Body of pancreas (tissue), 4 donors: Measurements from ENCODE around the gene DUS4L. TPM values are rescaled to one million over a fixed set of nuclear protein-coding genes. Genes with fewer than 3 reads are reported as not detected.

Source experiments
- ATAC-seq: fragments of 150-250 bp; one replicate; pipeline ENCODE4 v1.9.1; 2016
- DNase-seq, 4 donors: peaks; one replicate each; pipeline ENCODE4 v3.0.0-alpha.2; 2019
- H3K27ac ChIP-seq, 4 donors: fragments of 200-600 bp; sonication (generic); 1 replicate in 3 of 4; 2 replicates in 1 of 4; pipeline versions ENCODE4 v1.5.1 to v1.6.1; 2016 to 2019; ENCODE audit warnings: mild to moderate bottlenecking in 1 of 4, mixed read lengths in 1 of 4, moderate library complexity in 1 of 4
- H3K27me3 ChIP-seq, 2 donors: fragments of 200-600 bp; sonication (generic); one replicate each; pipeline ENCODE4 v1.6.0; 2016; ENCODE audit warnings: mild to moderate bottlenecking in 1 of 2
- H3K36me3 ChIP-seq, 2 donors: fragments of 200-600 bp; sonication (generic); replicated peaks in 1 of 2; 2 replicates each; pipeline ENCODE4 v1.5.1; 2016; ENCODE audit warnings: low read depth in 2 of 2; ENCODE audit not compliant: insufficient read depth in 1 of 2
- H3K4me1 ChIP-seq: fragments of 200-600 bp; sonication (generic); one replicate; pipeline ENCODE4 v1.6.0; 2016
- H3K4me3 ChIP-seq, 2 donors: fragments of 200-600 bp; sonication (generic); 1 replicate in 1 of 2; 2 replicates in 1 of 2; pipeline ENCODE4 v1.5.1; 2016 to 2019
- H3K9me3 ChIP-seq, 3 donors: fragments of 200-600 bp; sonication (generic); 1 replicate in 2 of 3; 2 replicates in 1 of 3; pipeline ENCODE4 v1.5.1; 2016
- POLR2A ChIP-seq, 3 donors: fragments of 450-650 bp; IDR thresholded peaks; one replicate each; pipeline ENCODE4 v1.6.1; 2016; ENCODE audit warnings: antibody characterized with exemption in 3 of 3, mild to moderate bottlenecking in 2 of 3
- WGBS, 2 donors: methylation state at CpG; one replicate each; pipeline ENCODE4 v1.1.5; 2017; 5-methylcytosine and 5-hydroxymethylcytosine counted together
- intact Hi-C: fragments of 100-400 bp; cut with DNase I; formaldehyde crosslinking; loops from one replicate; pipeline ENCODE4 v1.15.1; 2023
- total RNA-seq, 2 donors: library from RNA; depleted of rRNA; stranded (reverse); fragments of >200 nt; gene quantifications; one replicate each; pipeline ENCODE4 v1.1.0, GENCODE V29; 2016
- TF ChIP-seq, protein P1 (sequence below), 7 experiments: fragments of 450-650 bp in 4 of 7; fragments of 200-600 bp in 3 of 7; sonication (generic) in 3 of 7; IDR thresholded peaks; one replicate each; pipeline ENCODE4 v1.5.1; 2016 to 2019; ENCODE audit warnings: antibody characterized with exemption in 7 of 7

DUS4L gene
- total RNA-seq, 2 donors from 2014 or later: 6.9 to 7.5 TPM

DNA sequence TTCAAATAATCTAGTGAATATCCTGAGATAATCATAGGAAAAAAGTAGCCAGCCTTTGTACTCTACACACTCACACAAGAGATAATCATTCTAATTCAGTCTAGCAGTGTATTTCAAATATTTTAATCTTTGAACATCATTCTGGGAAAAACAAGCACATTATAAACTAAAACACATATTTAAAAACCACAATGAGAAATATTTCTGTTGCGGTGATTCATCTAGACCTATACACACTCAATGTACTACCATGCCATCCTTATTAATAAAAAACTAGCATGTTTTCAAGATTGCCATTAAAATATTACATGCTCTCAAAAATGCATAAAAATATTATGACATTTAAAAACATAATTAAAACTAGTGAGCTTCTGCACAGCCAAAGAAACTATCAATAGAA, 11.8 kb upstream of the DUS4L start:
- Histone ChIP-seq H3K9me3 (no peaks in the 10 kb centered on the region), H3K4me3 (no peak overlapping the region), H3K27me3 (no peaks in the 10 kb centered on the region), H3K36me3 (peaks cover 5% of the 10 kb centered on the region in 2 donors), H3K27ac (no peak overlapping the region), H3K4me1 (no peaks in the 10 kb centered on the region)
- 97 to 100% methylated on average over 1 of the region's 1 CpG for WGBS, 2 donors
- no peak for TF ChIP-seq POLR2A (IDR thresholded peaks at IDR 0.05)
- TF ChIP-seq, protein P1, sequence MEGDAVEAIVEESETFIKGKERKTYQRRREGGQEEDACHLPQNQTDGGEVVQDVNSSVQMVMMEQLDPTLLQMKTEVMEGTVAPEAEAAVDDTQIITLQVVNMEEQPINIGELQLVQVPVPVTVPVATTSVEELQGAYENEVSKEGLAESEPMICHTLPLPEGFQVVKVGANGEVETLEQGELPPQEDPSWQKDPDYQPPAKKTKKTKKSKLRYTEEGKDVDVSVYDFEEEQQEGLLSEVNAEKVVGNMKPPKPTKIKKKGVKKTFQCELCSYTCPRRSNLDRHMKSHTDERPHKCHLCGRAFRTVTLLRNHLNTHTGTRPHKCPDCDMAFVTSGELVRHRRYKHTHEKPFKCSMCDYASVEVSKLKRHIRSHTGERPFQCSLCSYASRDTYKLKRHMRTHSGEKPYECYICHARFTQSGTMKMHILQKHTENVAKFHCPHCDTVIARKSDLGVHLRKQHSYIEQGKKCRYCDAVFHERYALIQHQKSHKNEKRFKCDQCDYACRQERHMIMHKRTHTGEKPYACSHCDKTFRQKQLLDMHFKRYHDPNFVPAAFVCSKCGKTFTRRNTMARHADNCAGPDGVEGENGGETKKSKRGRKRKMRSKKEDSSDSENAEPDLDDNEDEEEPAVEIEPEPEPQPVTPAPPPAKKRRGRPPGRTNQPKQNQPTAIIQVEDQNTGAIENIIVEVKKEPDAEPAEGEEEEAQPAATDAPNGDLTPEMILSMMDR (IDR thresholded peaks at IDR 0.05): no peak
- DNase-seq (no peak), ATAC-seq (no peak)
- intact Hi-C loops: no loop called here

DNA sequence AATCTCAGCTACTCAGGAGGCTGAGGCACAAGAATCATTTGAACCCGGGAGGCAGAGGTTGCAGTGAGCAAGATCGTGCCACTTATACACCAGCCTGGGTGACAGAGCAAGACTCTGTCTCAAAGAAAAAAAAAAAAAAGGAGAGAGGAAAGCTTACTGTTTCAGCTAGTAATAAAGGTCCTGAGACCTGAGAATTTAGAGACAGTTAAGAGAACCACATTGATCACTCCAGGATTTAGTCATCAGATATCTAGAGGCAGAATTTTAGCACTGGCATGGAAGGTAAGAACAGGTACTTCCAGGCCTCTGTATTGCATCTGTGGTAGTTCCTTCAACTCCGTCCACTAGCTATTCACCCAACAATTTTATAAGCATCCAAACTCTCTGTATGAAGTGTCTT, 7.9 kb upstream of the DUS4L start:
- Histone ChIP-seq H3K36me3 (peaks cover 5% of the 10 kb centered on the region in 2 donors), H3K4me1 (peaks cover 16% of the 10 kb centered on the region), H3K9me3 (no peaks in the 10 kb centered on the region), H3K4me3 (no peak overlapping the region), H3K27ac (no peak overlapping the region), H3K27me3 (no peaks in the 10 kb centered on the region)
- intact Hi-C loops: no loop called here
- 97% methylated on average over 3 of the region's 3 CpGs for WGBS, 2 donors
- ATAC-seq (no peak), DNase-seq (no peak)
- TF ChIP-seq, protein P1 (IDR thresholded peaks at IDR 0.05): no peak
- no peak for TF ChIP-seq POLR2A (IDR thresholded peaks at IDR 0.05)

DNA sequence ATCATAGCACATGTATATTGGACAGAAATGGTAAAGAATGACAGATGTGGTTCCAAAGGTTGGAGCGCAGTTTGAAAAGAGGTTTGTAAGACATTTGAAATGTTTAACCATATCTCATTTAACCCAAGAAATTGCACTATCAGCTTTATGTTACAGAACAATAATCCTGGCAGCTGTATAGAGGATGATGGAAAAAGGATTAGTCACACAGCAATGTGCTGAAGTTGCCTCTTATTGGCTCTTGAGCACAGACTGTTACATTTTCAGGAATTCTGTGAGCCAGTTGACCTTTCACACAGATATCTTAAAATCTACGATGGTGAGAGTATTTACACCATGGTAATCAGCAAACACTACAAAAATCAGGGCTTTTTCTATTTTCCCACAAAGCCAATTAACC, 3.9 kb upstream of the DUS4L start:
- no peak for TF ChIP-seq POLR2A (IDR thresholded peaks at IDR 0.05)
- TF ChIP-seq, protein P1 (IDR thresholded peaks at IDR 0.05): no peak
- no peak overlapping the region for H3K27ac ChIP-seq
- H3K36me3 ChIP-seq: peaks cover 0 to 1% of the 10 kb centered on the region in 2 donors
- DNase-seq (no peak), ATAC-seq (no peak)
- H3K4me3 ChIP-seq: no peak overlapping the region
- WGBS, 2 donors: 56 to 58% methylated on average over 2 of the region's 2 CpGs
- H3K27me3 ChIP-seq: no peaks in the 10 kb centered on the region
- H3K4me1 ChIP-seq: peaks cover 44% of the 10 kb centered on the region
- intact Hi-C loops: no loop called here
- H3K9me3 ChIP-seq: no peaks in the 10 kb centered on the region

DNA sequence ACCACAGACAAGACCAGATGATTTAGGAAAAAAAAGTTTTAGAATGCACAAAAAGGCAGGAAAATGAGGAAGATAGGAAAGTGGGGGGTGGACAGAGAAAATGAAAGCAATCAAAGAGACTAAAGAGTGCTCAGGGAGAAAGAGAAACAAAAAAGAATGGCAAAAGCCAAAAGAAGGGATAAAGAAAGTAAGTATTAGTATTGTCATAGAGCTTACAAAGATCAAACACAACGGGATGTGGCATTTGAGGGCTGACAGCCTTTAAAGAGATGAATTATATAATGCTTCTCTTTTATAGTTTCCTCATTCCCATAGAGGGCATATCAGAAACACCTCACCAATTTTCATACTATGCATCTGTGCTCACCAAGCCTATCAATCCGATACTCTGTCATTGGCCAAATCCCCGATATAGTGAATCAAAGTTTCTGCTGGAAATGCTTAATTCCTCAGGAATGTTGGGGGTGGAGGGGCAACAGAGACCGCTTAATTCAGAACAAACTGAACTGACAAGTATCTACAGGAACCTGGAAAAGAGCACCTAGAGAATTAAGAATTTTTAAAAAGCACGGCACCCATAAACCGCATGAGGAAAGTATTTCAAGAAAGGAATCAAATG, 2.8 kb upstream of the DUS4L start:
- Histone ChIP-seq H3K36me3 (peaks cover 0 to 1% of the 10 kb centered on the region in 2 donors), H3K4me1 (peaks cover 48% of the 10 kb centered on the region), H3K9me3 (no peaks in the 10 kb centered on the region), H3K27me3 (no peaks in the 10 kb centered on the region), H3K4me3 (no peak overlapping the region), H3K27ac (no peak overlapping the region)
- no peak for DNase-seq
- no peak for ATAC-seq
- TF ChIP-seq, protein P1 (IDR thresholded peaks at IDR 0.05): no peak
- TF ChIP-seq POLR2A (IDR thresholded peaks at IDR 0.05): no peak
- 70 to 78% methylated on average over 6 of the region's 6 CpGs for WGBS, 2 donors
- intact Hi-C loops: no loop called here
